Activated B cell treated with CpG ODN at 0.5 μM for 24 hours (primary cell): ENCODE data around the gene CTNND2. TPM values are rescaled to one million over a fixed set of nuclear protein-coding genes. Genes with fewer than 3 reads are reported as not detected.

Source experiments
- ATAC-seq: fragments of 200-7000 bp; cut with Tn5 transposase; one replicate; pipeline ENCODE4 v1.10.0; 2021; ENCODE audit warnings: low read depth, mild to moderate bottlenecking, moderate library complexity
- CTCF ChIA-PET: fragments of 350-600 bp; sonication (Branson Sonifier 250); formaldehyde crosslinking; loops from one replicate; lab custom pipeline; 2021; ENCODE audit warnings: antibody characterized with exemption; lab: Charles Lee
- POLR2A ChIA-PET: fragments of 350-600 bp; sonication (Branson Sonifier 250); formaldehyde crosslinking; loops from one replicate; lab custom pipeline; 2021; ENCODE audit warnings: antibody characterized with exemption; lab: Charles Lee
- DNase-seq: peaks from one replicate; pipeline ENCODE4 v3.0.0; 2022
- H3K27ac Mint-ChIP-seq: one replicate; pipeline ENCODE4 v1.8.0; 2020; ENCODE audit warnings: mixed read lengths
- H3K27me3 Mint-ChIP-seq: one replicate; pipeline ENCODE4 v1.8.0; 2021; ENCODE audit warnings: mixed read lengths
- H3K36me3 Mint-ChIP-seq: one replicate; pipeline ENCODE4 v1.8.0; 2021; ENCODE audit warnings: low read depth, mixed read lengths
- H3K4me1 Mint-ChIP-seq: one replicate; pipeline ENCODE4 v1.8.0; 2021; ENCODE audit warnings: mixed read lengths
- H3K4me3 Mint-ChIP-seq: one replicate; pipeline ENCODE4 v1.8.0; 2020; ENCODE audit warnings: mild to moderate bottlenecking, mixed read lengths
- H3K9me3 Mint-ChIP-seq: one replicate; pipeline ENCODE4 v1.8.0; 2020; ENCODE audit warnings: mixed read lengths
- CTCF ChIP-seq: fragments of 200-600 bp; IDR thresholded peaks from one replicate; pipeline ENCODE4 v1.8.0; 2022; ENCODE audit warnings: antibody characterized with exemption, mild to moderate bottlenecking
- intact Hi-C: fragments of 100-400 bp; cut with micrococcal nuclease; formaldehyde crosslinking; loops from one replicate; pipeline ENCODE4 v1.15.1; 2024
- total RNA-seq: library from RNA; stranded (reverse); gene quantifications from 2 replicates; pipeline ENCODE4 v1.2.3, GENCODE V29; 2022

Gene CTNND2
- total RNA-seq, 1 donor from 2014 or later, result not detected

GRCh38 chr5:11227064-11227463 lies 677.2 kb downstream of the CTNND2 start:
- no peaks in the 10 kb centered on the region for H3K4me1 Mint-ChIP-seq
- ChIA-PET POLR2A (no interaction called here), CTCF (no interaction called here)
- H3K4me3 Mint-ChIP-seq, result no peak overlapping the region
- intact Hi-C loops, result no loop called here
- ATAC-seq, result no peak
- H3K27me3 Mint-ChIP-seq, result no peaks in the 10 kb centered on the region
- no peak for TF ChIP-seq CTCF
- no peak for DNase-seq
- no peak overlapping the region for H3K27ac Mint-ChIP-seq
- no peaks in the 10 kb centered on the region for H3K36me3 Mint-ChIP-seq
- H3K9me3 Mint-ChIP-seq, result peaks cover 7% of the 10 kb centered on the region

DNA sequence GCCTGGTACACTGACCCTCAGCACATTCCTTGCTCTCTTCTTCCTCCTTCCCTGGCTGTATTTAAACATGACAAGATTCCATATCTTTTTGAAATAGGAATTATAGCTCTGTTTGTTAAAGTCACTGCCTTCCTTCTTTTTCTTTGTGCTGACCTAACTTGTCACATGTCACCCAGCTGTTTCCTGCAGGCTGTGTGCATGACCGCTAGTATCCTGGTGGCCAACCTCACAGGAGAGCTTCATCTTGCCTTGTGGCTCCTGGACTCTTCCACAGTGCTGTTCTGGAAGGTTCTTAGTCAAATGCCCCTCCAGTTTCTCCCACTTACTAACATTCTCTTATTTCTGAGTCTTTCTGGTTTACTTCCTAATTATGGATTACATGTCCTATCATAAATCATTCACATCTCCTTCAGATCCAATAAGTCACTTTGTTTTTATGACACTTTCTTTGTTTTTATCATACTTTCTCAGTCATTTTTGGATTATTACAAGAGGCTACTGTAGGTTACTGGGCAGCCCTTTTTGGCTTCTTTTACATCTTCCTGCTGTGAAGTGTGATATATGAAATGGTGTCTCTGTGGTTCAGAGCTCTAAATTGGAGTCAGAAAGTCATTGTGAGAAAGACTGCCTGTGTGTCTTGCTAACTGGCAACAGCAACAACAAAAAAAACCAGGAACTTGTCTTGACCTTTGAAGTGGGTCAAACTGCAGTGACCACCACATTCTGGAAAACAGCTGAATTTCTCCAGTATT lies 679.6 kb downstream of the CTNND2 start:
- DNase-seq (no peak), ATAC-seq (no peak)
- no peak for TF ChIP-seq CTCF
- Mint-ChIP-seq H3K9me3 (no peaks in the 10 kb centered on the region), H3K4me3 (no peak overlapping the region), H3K27ac (no peak overlapping the region), H3K4me1 (no peaks in the 10 kb centered on the region), H3K36me3 (no peaks in the 10 kb centered on the region), H3K27me3 (no peaks in the 10 kb centered on the region)
- POLR2A ChIA-PET, result no interaction called here
- CTCF ChIA-PET, result no interaction called here
- intact Hi-C loops, result no loop called here

DNA sequence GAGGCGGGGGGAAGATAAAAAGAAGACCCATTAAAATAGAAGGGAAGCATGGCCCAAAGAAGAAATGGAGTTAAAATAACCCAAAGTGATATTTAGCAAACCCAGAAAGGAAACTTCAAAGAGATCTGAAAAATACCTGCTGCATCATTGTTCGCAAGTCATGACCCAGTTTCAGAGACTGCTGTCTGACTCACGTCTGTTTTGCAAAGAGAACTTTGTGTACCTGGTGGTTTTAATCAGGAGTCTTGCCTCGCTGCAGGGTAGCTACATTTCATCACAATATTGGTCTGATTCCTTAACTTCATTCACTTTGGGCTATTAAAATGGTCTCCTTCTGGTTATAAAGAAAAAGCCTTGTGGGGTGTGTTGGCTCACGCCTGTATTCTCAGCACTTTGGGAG lies 682.1 kb downstream of the CTNND2 start:
- ChIA-PET CTCF (no interaction called here), POLR2A (no interaction called here)
- DNase-seq, result no peak
- no peak overlapping the region for H3K4me3 Mint-ChIP-seq
- no peak overlapping the region for H3K27ac Mint-ChIP-seq
- intact Hi-C loops, result no loop called here
- H3K9me3 Mint-ChIP-seq, result no peaks in the 10 kb centered on the region
- H3K36me3 Mint-ChIP-seq, result no peaks in the 10 kb centered on the region
- H3K27me3 Mint-ChIP-seq, result peaks cover 1% of the 10 kb centered on the region
- TF ChIP-seq CTCF, result no peak
- no peaks in the 10 kb centered on the region for H3K4me1 Mint-ChIP-seq
- no peak for ATAC-seq

- H3K9me3 Mint-ChIP-seq, result no peaks in the 10 kb centered on the region
These were observed 689.2 kb downstream of the CTNND2 start for GRCh38 chr5:11214864-11215644.

More at GRCh38 chr5:11214864-11215644, 689.2 kb downstream of the CTNND2 start:
- TF ChIP-seq CTCF, result no peak
- POLR2A ChIA-PET, result no interaction called here
- ATAC-seq, result no peak
- intact Hi-C loops, result no loop called here
- CTCF ChIA-PET, result no interaction called here
- Mint-ChIP-seq H3K4me1 (no peaks in the 10 kb centered on the region), H3K27ac (no peak overlapping the region), H3K36me3 (no peaks in the 10 kb centered on the region), H3K4me3 (no peak overlapping the region), H3K27me3 (peaks cover 7% of the 10 kb centered on the region)
- no peak for DNase-seq
